ENCODE data around the gene D2HGDH. TPM values are rescaled to one million over a fixed set of nuclear protein-coding genes. Genes with fewer than 3 reads are reported as not detected.

The D2HGDH gene
- total and polyA plus RNA-seq, 4 donors = 12.2 to 45.3 (median 27.2) TPM

DNA sequence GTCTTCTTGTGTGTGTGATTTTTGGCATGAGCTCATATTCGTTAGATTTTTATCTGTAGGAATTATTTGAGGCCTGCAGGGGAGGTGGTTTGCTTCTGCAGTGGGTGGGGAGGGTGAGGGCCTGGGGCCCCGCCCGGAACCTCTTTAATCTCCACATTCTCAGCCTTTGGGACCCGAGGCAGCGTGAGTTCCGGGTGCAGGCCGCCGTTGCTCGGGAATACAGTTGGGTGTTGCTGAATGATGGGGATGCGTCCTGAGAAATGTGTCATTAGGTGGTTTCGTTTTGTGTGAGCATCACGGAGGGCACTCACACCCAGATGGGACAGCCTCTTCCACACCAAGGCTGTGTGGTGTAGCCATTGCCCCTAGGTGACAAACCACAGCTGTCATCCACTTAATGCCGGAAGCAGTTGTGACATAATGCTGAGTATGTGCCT, 28.5 kb downstream of the D2HGDH start:
- no peaks in the 10 kb centered on the region for H3K27me3 ChIP-seq (ENCODE audit: control insufficient read depth in 3 of 3, insufficient read depth in 3 of 3, low read length in 2 of 3)
- H3K4me1 ChIP-seq (ENCODE audit: control insufficient read depth in 5 of 5, insufficient read depth in 5 of 5, low read length in 5 of 5) = peaks cover 0 to 10% (median 0%) of the 10 kb centered on the region in 5 donors
- H3K4me3 ChIP-seq = no peak overlapping the region
- peak in 2 of 3 donors; percentile 27 to 48 for DNase-seq
- H3K36me3 ChIP-seq (ENCODE audit: control insufficient read depth in 4 of 4, insufficient read depth in 4 of 4, low read length in 4 of 4) = peaks cover 0 to 12% (median 5%) of the 10 kb centered on the region in 4 donors
- WGBS, 2 donors = 76 to 77% methylated on average over 13 of the region's 13 CpGs
- H3K9me3 ChIP-seq (ENCODE audit: control insufficient read depth in 4 of 4, insufficient read depth in 3 of 4, low read length in 3 of 4) = peaks cover 0 to 4% (median 0%) of the 10 kb centered on the region in 4 donors
- peak; percentile 34 for ATAC-seq (ENCODE audit: insufficient read depth, low FRiP score)
- TF ChIP-seq, protein P1, sequence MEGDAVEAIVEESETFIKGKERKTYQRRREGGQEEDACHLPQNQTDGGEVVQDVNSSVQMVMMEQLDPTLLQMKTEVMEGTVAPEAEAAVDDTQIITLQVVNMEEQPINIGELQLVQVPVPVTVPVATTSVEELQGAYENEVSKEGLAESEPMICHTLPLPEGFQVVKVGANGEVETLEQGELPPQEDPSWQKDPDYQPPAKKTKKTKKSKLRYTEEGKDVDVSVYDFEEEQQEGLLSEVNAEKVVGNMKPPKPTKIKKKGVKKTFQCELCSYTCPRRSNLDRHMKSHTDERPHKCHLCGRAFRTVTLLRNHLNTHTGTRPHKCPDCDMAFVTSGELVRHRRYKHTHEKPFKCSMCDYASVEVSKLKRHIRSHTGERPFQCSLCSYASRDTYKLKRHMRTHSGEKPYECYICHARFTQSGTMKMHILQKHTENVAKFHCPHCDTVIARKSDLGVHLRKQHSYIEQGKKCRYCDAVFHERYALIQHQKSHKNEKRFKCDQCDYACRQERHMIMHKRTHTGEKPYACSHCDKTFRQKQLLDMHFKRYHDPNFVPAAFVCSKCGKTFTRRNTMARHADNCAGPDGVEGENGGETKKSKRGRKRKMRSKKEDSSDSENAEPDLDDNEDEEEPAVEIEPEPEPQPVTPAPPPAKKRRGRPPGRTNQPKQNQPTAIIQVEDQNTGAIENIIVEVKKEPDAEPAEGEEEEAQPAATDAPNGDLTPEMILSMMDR (IDR thresholded peaks at IDR 0.05; ENCODE audit: control extremely low read depth, extremely low read depth) = no peak
- H3K27ac ChIP-seq (ENCODE audit: low read depth in 1 of 2, low read length in 1 of 2) = no peak overlapping the region
- peak overlapping the region in 1 of 2 donors; percentile 11 for H3K9ac ChIP-seq (ENCODE audit: insufficient read depth in 1 of 2, low read length in 2 of 2)

DNA sequence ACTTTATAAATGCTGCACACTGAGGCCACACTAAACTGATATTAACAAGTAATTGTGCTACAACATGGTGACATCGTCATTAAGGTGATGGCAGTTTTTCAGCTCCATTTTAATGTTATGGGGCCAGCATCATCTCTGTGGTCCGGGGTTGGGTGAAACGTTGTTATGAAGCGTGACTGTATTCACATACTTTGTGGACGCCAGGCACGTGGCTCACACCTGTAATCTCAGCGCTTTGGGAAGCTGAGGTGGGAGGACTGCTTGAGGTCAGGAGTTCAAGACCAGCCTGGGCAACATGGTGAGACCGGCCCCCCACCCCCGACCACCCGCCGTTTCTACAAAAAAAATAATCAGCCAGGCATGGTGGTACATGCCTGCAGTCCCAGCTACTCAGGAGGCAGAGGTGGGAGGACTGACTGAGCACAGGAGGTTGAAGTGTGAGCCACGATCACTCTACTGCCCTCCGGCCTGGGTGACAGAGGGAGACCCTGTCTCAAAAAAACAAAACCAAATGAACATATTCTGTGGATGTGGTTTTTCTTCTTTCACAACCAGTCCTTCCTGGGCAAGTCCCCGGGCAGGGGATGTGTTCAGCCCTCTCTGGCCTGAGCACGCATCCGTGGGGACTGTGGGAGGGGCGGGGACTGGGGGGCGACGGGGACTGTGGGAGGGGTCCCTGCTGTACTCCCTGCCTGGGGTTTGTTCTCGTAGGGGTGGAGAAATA, 29.3 kb downstream of the D2HGDH start:
- Histone ChIP-seq H3K4me1 (ENCODE audit: control insufficient read depth in 5 of 5, insufficient read depth in 5 of 5, low read length in 5 of 5) (peaks cover 0 to 10% (median 0%) of the 10 kb centered on the region in 5 donors), H3K4me3 (no peak overlapping the region), H3K9me3 (ENCODE audit: control insufficient read depth in 4 of 4, insufficient read depth in 3 of 4, low read length in 3 of 4) (peaks cover 0 to 4% (median 0%) of the 10 kb centered on the region in 4 donors), H3K9ac (ENCODE audit: insufficient read depth in 1 of 2, low read length in 2 of 2) (no peak overlapping the region), H3K27ac (ENCODE audit: low read depth in 1 of 2, low read length in 1 of 2) (no peak overlapping the region), H3K27me3 (ENCODE audit: control insufficient read depth in 3 of 3, insufficient read depth in 3 of 3, low read length in 2 of 3) (no peaks in the 10 kb centered on the region), H3K36me3 (ENCODE audit: control insufficient read depth in 4 of 4, insufficient read depth in 4 of 4, low read length in 4 of 4) (peaks cover 0 to 12% (median 7%) of the 10 kb centered on the region in 4 donors)
- ATAC-seq (ENCODE audit: insufficient read depth, low FRiP score) (no peak), DNase-seq (no peak)
- TF ChIP-seq, protein P1 (IDR thresholded peaks at IDR 0.05; ENCODE audit: control extremely low read depth, extremely low read depth) = no peak
- 61 to 78% methylated on average over 20 of the region's 20 CpGs for WGBS, 2 donors

DNA sequence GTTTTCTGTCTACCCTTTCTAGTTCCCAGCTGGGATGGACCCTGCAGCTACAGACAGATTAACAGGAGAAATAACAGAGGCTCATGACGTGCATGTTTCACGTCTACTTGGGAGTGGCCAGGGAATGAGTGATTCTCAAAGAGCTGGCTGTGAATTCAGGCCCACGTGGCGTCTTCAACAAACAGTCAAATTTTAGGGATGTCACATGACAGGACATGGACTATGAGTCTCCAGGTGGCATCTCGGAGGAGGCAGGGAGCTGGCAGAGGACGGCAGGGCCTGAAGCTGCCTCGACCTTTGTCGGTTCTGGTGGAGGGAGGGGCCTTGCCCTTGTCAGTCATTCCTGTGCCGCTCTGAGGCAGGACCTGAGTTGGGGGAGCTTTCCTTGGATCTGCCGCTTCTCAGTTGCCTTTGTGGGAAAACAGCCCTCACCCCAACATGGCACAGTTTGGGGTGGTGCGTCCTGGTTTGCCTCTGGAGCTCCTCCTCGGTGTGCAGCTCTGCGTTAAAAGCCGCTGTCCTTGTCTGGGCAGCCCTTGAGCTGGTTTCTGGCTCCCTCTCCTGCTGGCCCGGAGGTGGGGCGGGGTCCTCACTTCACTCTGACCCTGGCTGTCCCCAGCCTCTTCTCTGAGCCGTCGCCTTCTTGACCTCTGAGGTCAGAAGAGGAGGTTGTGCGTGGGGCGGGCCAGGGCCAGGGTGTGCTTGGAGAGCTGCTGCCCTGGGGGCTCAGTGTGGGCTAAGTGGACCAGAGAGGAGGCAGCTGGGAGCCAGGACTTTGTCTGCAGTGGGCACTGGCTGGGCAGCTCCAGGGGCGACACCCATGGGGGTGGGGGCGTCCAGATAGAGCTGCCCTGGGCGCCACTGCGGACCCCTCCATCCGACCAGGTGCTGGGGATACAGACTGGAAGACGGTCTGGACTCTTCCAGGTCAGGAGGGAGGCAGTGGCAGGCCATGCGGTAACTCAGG, 30.1 kb downstream of the D2HGDH start:
- no peaks in the 10 kb centered on the region for H3K27me3 ChIP-seq (ENCODE audit: control insufficient read depth in 3 of 3, insufficient read depth in 3 of 3, low read length in 2 of 3)
- no peak overlapping the region for H3K4me3 ChIP-seq
- no peak overlapping the region for H3K9ac ChIP-seq (ENCODE audit: insufficient read depth in 1 of 2, low read length in 2 of 2)
- peaks cover 0 to 11% (median 7%) of the 10 kb centered on the region in 4 donors for H3K36me3 ChIP-seq (ENCODE audit: control insufficient read depth in 4 of 4, insufficient read depth in 4 of 4, low read length in 4 of 4)
- no peak for ATAC-seq (ENCODE audit: insufficient read depth, low FRiP score)
- TF ChIP-seq, protein P1 (IDR thresholded peaks at IDR 0.05; ENCODE audit: control extremely low read depth, extremely low read depth) = no peak
- peaks cover 0 to 4% (median 0%) of the 10 kb centered on the region in 4 donors for H3K9me3 ChIP-seq (ENCODE audit: control insufficient read depth in 4 of 4, insufficient read depth in 3 of 4, low read length in 3 of 4)
- no peak overlapping the region for H3K27ac ChIP-seq (ENCODE audit: low read depth in 1 of 2, low read length in 1 of 2)
- 85 to 90% methylated on average over 27 of the region's 27 CpGs for WGBS, 2 donors
- peak in 1 of 3 donors; percentile 12 for DNase-seq
- peaks cover 0 to 10% (median 0%) of the 10 kb centered on the region in 5 donors for H3K4me1 ChIP-seq (ENCODE audit: control insufficient read depth in 5 of 5, insufficient read depth in 5 of 5, low read length in 5 of 5)

Measured in lung (tissue), 12 donors.